ENCODE data around the gene RINL. TPM values are rescaled to one million over a fixed set of nuclear protein-coding genes. Genes with fewer than 3 reads are reported as not detected.

The RINL gene
- total and polyA plus RNA-seq, 2 of the 8 experiments (the other 6 are each of a cell fraction or from before 2014, with no cell fraction given) = 11.1 to 11.9 TPM

- ChIA-PET POLR2A (ENCODE audit: partially characterized antibody) (interaction anchor here (0.6 to 8.3 kb wide), 22 partner anchors 10 to 249 kb away, joined by 3 to 376 read pairs (median 4); partner anchors contain the start of genes ECH1, EIF3K, NFKBIB and SIRT2), CTCF (ENCODE audit: partially characterized antibody) (interaction anchor here (0.7 to 1.7 kb wide), 3 partner anchors 11 to 56 kb away, joined by 3 to 5 read pairs (median 3); no protein-coding TSS in a partner anchor)
- 0 out of 2 replicates have a peak within 1 kb of the TSS, but pooled peaks have one; percentile 72 for H2BK15ac ChIP-seq (ENCODE audit: low read length)
- H3K4me2 ChIP-seq (ENCODE audit: insufficient read depth in 1 of 2, low read depth in 2 of 2, low read length in 2 of 2) = peak within 1 kb of the TSS; percentile 97 to 98
- H3K79me1 ChIP-seq (ENCODE audit: low read depth, low read length) = peaks cover 9% of the 10 kb centered on the region; the same call in 1 of the 2 replicates
- H3K27me3 ChIP-seq (replicated peaks in 1 of 4; ENCODE audit: control insufficient read depth in 3 of 4, extremely low read depth in 1 of 4, insufficient read depth in 3 of 4, low read length in 3 of 4) = no peaks in the 10 kb centered on the region
- H2AK5ac ChIP-seq (ENCODE audit: low read depth, low read length) = peak within 1 kb of the TSS; percentile 91
- H3K79me2 ChIP-seq (ENCODE audit: control insufficient read depth in 1 of 2, insufficient read depth in 2 of 2, low read length in 2 of 2) = peaks cover 22 to 38% of the 10 kb centered on the region in 2 experiments
- peak within 1 kb of the TSS; percentile 80 to 97 (median 95) for H3K4me3 ChIP-seq (ENCODE audit: extremely low read depth in 1 of 4, insufficient read depth in 2 of 4, low read depth in 3 of 4, low read length in 4 of 4)
- no peaks in the 10 kb centered on the region for H3K9me3 ChIP-seq (ENCODE audit: insufficient read depth in 2 of 2, low read depth in 1 of 2, low read length in 1 of 2)
- H2AFZ ChIP-seq (ENCODE audit: low read length) = no peak within 1 kb of the TSS
- H3K36me3 ChIP-seq (ENCODE audit: control insufficient read depth in 2 of 4, insufficient read depth in 4 of 4, low read length in 3 of 4) = peaks cover 22 to 40% (median 29%) of the 10 kb centered on the region in 4 experiments
- DNase-seq (ENCODE audit: low read depth in 1 of 2, low spot score in 2 of 2) = peak; percentile 99 to 100
- peak within 1 kb of the TSS; percentile 92 for H3K4ac ChIP-seq (replicated peaks; ENCODE audit: insufficient read length, low read depth, low read length)
- peak within 1 kb of the TSS; percentile 96 for H3K27ac ChIP-seq (ENCODE audit: low read depth, low read length)
- H4K20me1 ChIP-seq (replicated peaks in 1 of 2; ENCODE audit: control insufficient read depth in 1 of 2, insufficient read depth in 2 of 2, low read length in 2 of 2) = peaks cover 12 to 24% of the 10 kb centered on the region in 2 experiments
- peak within 1 kb of the TSS; percentile 83 for H4K91ac ChIP-seq (replicated peaks; ENCODE audit: insufficient read length, low read length)
- FAIRE-seq = peak; percentile 96
- peak within 1 kb of the TSS; percentile 68; the same call in 1 of the 2 replicates for H2BK12ac ChIP-seq (ENCODE audit: low read depth, low read length)
- H3K18ac ChIP-seq (ENCODE audit: extremely low read depth, low read length) = peak within 1 kb of the TSS; percentile 90
- H3K23me2 ChIP-seq (ENCODE audit: low read depth, low read length) = peaks cover 22% of the 10 kb centered on the region
- no peak within 1 kb of the TSS for H3K23ac ChIP-seq (ENCODE audit: insufficient read length)
- peak within 1 kb of the TSS; percentile 75 for H4K5ac ChIP-seq (ENCODE audit: insufficient read length, low read depth, low read length)
- H3K56ac ChIP-seq (replicated peaks; ENCODE audit: insufficient read length, low read depth, low read length) = peak within 1 kb of the TSS; percentile 85
- H2BK5ac ChIP-seq (ENCODE audit: low read depth, low read length) = peak within 1 kb of the TSS; percentile 82
- no peak within 1 kb of the TSS; the same call in 1 of the 2 replicates for H2BK20ac ChIP-seq (ENCODE audit: low read length)
- H4K8ac ChIP-seq (ENCODE audit: extremely low read depth, insufficient read depth, low read length) = peak within 1 kb of the TSS; percentile 100
- H3K4me1 ChIP-seq (replicated peaks in 1 of 4; ENCODE audit: control insufficient read depth in 3 of 4, insufficient read depth in 4 of 4, low read length in 3 of 4) = peaks cover 2 to 16% (median 11%) of the 10 kb centered on the region in 4 experiments
- H3K9ac ChIP-seq (replicated peaks in 1 of 4; ENCODE audit: extremely low read depth in 1 of 4, low read depth in 3 of 4, low read length in 3 of 4) = peak within 1 kb of the TSS; percentile 96 to 100 (median 97)
- no peak within 1 kb of the TSS for H3K14ac ChIP-seq (ENCODE audit: insufficient read length)
- 3% methylated on average over 27 of the region's 50 CpGs; no CpG with 5 or more reads in 1 of the 2 experiments for WGBS, 2 experiments (ENCODE audit: extremely low coverage in 1 of 2, insufficient coverage in 1 of 2, insufficient read length in 1 of 2, insufficient replicate concordance in 2 of 2, low coverage in 1 of 2, low lambda C conversion rate in 2 of 2, missing lambda C conversion rate in 1 of 2)
- H2BK120ac ChIP-seq (replicated peaks; ENCODE audit: low read depth, low read length) = peak within 1 kb of the TSS; percentile 35
- TF ChIP-seq POLR2A (IDR thresholded peaks at IDR 0.05; ENCODE audit: control extremely low read depth in 1 of 2, low read depth in 2 of 2, low read length in 2 of 2) (peak; percentile 88 to 97), SP4 (IDR thresholded peaks at IDR 0.05; ENCODE audit: low read length) (peak; percentile 82), SIN3A (conservative IDR thresholded peaks at IDR 0.05 in 1 of 2, IDR thresholded peaks at IDR 0.05 in 1 of 2; ENCODE audit: low read depth in 1 of 2, low read length in 2 of 2) (no peak), NANOG (IDR thresholded peaks at IDR 0.05; ENCODE audit: insufficient read depth, low read depth, low read length, poor library complexity, severe bottlenecking) (no peak), ATF3 (IDR thresholded peaks at IDR 0.05; ENCODE audit: insufficient read depth, low read depth, low read length) (no peak), ASH2L (IDR thresholded peaks at IDR 0.05; ENCODE audit: low read length) (no peak), TCF12 (IDR thresholded peaks at IDR 0.05; ENCODE audit: low read depth, low read length) (no peak), CEBPB (IDR thresholded peaks at IDR 0.05; ENCODE audit: low read depth, low read length) (no peak), KDM5A (IDR thresholded peaks at IDR 0.05; ENCODE audit: low read length) (no peak), TAF7 (optimal IDR thresholded peaks at IDR 0.05; ENCODE audit: borderline replicate concordance, low read depth, low read length) (peak; percentile 89), SP2 (IDR thresholded peaks at IDR 0.05; ENCODE audit: low read length) (peak; percentile 90), CBX5 (IDR thresholded peaks at IDR 0.05; ENCODE audit: low read depth, low read length) (no peak), JUND (IDR thresholded peaks at IDR 0.05; ENCODE audit: low read length) (no peak)
Measured at GRCh38 chr19:38849860-38850435, 28.1 kb downstream of the RINL start, which contains the start of gene HNRNPL. Gene HNRNPL, minus strand, starts transcription at chr19:38849986. Its CDS starts 20 bp downstream, at chr19:38849966.

Data from H1 (cell line).